Loucy (cell line): ENCODE results near the gene ATF2.

Experiments used
- CTCF ChIP-seq: fragments of 200-600 bp; sonication (generic); conservative IDR thresholded peaks from 2 replicates; pipeline ENCODE4 v1.5.1; 2014; ENCODE audit warnings: mild to moderate bottlenecking, antibody characterized with exemption, low read length
- EZH2phosphoT487 ChIP-seq: fragments of 200-600 bp; IDR thresholded peaks from 2 replicates; pipeline ENCODE4 v1.6.1; 2018; ENCODE audit warnings: antibody characterized with exemption, mild to moderate bottlenecking, moderate library complexity, borderline replicate concordance

- TF ChIP-seq CTCF = no peak
- TF ChIP-seq EZH2phosphoT487 = no peak
These were observed 13.9 kb upstream of the ATF2 start for GRCh38 chr2:175181877-175182308.
